Measurements from ENCODE around the gene FAM83G. TPM values are rescaled to one million over a fixed set of nuclear protein-coding genes. Genes with fewer than 3 reads are reported as not detected.

The FAM83G gene
- total and polyA plus RNA-seq, 8 donors, result 8.2 to 41.1 (median 14.2) TPM

- peaks cover 0 to 12% (median 0%) of the 10 kb centered on the region in 3 donors for H3K27me3 ChIP-seq
- no peaks in the 10 kb centered on the region for H3K36me3 ChIP-seq
- peaks cover 0 to 6% (median 0%) of the 10 kb centered on the region in 4 donors for H3K4me1 ChIP-seq
- intact Hi-C loops (cut with DNase I; ENCODE audit: low total_unique reads), result no loop called here
- 68 to 87% (median 82%) methylated on average over 14 of the region's 14 CpGs for WGBS, 5 donors
- H3K4me3 ChIP-seq, result no peak overlapping the region
- no peak for TF ChIP-seq EP300 (IDR thresholded peaks at IDR 0.05)
- TF ChIP-seq POLR2A (IDR thresholded peaks at IDR 0.05), result no peak
- TF ChIP-seq CTCF (IDR thresholded peaks at IDR 0.05), result no peak
- no peak for TF ChIP-seq POLR2AphosphoS5 (IDR thresholded peaks at IDR 0.05)
- no peak overlapping the region for H3K27ac ChIP-seq
- H3K9me3 ChIP-seq, result no peaks in the 10 kb centered on the region
- DNase-seq, result no peak
Measured at GRCh38 chr17:18953231-18953728, 51.3 kb downstream of the FAM83G start.

GRCh38 chr17:18951941-18952842, 52.4 kb downstream of the FAM83G start, which contains the start of gene SLC5A10:
TSS of gene SLC5A10 (plus strand) at chr17:18952165. CDS start at chr17:18952206, 41 bp downstream.
- Histone ChIP-seq H3K9me3 (no peaks in the 10 kb centered on the region), H3K27ac (no peak within 1 kb of the TSS), H3K4me1 (peaks cover 0 to 6% (median 0%) of the 10 kb centered on the region in 4 donors), H3K27me3 (peaks cover 0 to 21% (median 3%) of the 10 kb centered on the region in 3 donors), H3K4me3 (no peak within 1 kb of the TSS), H3K36me3 (no peaks in the 10 kb centered on the region)
- TF ChIP-seq CTCF (IDR thresholded peaks at IDR 0.05), result peak in 1 of 7 experiments; percentile 8
- no peak for TF ChIP-seq POLR2A (IDR thresholded peaks at IDR 0.05)
- WGBS, 5 donors, result 84 to 89% (median 87%) methylated on average over 16 to 17 of the region's 17 CpGs
- DNase-seq, result peak in 1 of 2 donors; percentile 28
- intact Hi-C loops (cut with DNase I; ENCODE audit: low total_unique reads), result no loop called here

- intact Hi-C loops (cut with DNase I; ENCODE audit: low total_unique reads), result no loop called here
- no peaks in the 10 kb centered on the region for H3K36me3 ChIP-seq
- no peak overlapping the region for H3K4me3 ChIP-seq
- peaks cover 0 to 6% (median 0%) of the 10 kb centered on the region in 4 donors for H3K4me1 ChIP-seq
- H3K27ac ChIP-seq, result no peak overlapping the region
- no peak for TF ChIP-seq POLR2AphosphoS5 (IDR thresholded peaks at IDR 0.05)
- DNase-seq, result peak; percentile 41 to 82
- no peaks in the 10 kb centered on the region for H3K9me3 ChIP-seq
- peaks cover 0 to 21% (median 3%) of the 10 kb centered on the region in 3 donors for H3K27me3 ChIP-seq
- WGBS, 5 donors, result 61 to 75% (median 69%) methylated on average over 24 to 34 of the region's 34 CpGs
Measured at GRCh38 chr17:18950944-18951905, 53.3 kb downstream of the FAM83G start.

- peaks cover 0 to 6% (median 0%) of the 10 kb centered on the region in 4 donors for H3K4me1 ChIP-seq
- DNase-seq, result no peak
- H3K4me3 ChIP-seq, result no peak overlapping the region
- no peaks in the 10 kb centered on the region for H3K36me3 ChIP-seq
- intact Hi-C loops (cut with DNase I; ENCODE audit: low total_unique reads), result no loop called here
- 57 to 69% (median 65%) methylated on average over 4 of the region's 4 CpGs for WGBS, 5 donors
- H3K9me3 ChIP-seq, result no peaks in the 10 kb centered on the region
- no peak for TF ChIP-seq POLR2A (IDR thresholded peaks at IDR 0.05)
- no peak for TF ChIP-seq CTCF (IDR thresholded peaks at IDR 0.05)
- TF ChIP-seq POLR2AphosphoS5 (IDR thresholded peaks at IDR 0.05), result no peak
- TF ChIP-seq EP300 (IDR thresholded peaks at IDR 0.05), result no peak
- peaks cover 0 to 21% (median 3%) of the 10 kb centered on the region in 3 donors for H3K27me3 ChIP-seq
- H3K27ac ChIP-seq, result no peak overlapping the region
Measured at GRCh38 chr17:18950346-18950745, 54.2 kb downstream of the FAM83G start.
